ENCODE results near the gene SPACA1.

Gene SPACA1

GRCh38 chr6:88074791-88075190 lies 27.1 kb downstream of the SPACA1 start:
- DNase-seq (ENCODE audit: low read depth) = no peak
- TF ChIP-seq, protein P1, sequence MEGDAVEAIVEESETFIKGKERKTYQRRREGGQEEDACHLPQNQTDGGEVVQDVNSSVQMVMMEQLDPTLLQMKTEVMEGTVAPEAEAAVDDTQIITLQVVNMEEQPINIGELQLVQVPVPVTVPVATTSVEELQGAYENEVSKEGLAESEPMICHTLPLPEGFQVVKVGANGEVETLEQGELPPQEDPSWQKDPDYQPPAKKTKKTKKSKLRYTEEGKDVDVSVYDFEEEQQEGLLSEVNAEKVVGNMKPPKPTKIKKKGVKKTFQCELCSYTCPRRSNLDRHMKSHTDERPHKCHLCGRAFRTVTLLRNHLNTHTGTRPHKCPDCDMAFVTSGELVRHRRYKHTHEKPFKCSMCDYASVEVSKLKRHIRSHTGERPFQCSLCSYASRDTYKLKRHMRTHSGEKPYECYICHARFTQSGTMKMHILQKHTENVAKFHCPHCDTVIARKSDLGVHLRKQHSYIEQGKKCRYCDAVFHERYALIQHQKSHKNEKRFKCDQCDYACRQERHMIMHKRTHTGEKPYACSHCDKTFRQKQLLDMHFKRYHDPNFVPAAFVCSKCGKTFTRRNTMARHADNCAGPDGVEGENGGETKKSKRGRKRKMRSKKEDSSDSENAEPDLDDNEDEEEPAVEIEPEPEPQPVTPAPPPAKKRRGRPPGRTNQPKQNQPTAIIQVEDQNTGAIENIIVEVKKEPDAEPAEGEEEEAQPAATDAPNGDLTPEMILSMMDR (IDR thresholded peaks at IDR 0.05; ENCODE audit: low read depth, low read length, missing control alignments) = no peak
- no peak overlapping the region for H3K4me3 ChIP-seq (ENCODE audit: low read depth, low read length)
- in situ Hi-C loops (cut with HindIII; ENCODE audit: low sequenced_read_pairs) = no loop called here

GRCh38 chr6:88077305-88077704 lies 29.7 kb downstream of the SPACA1 start:
- no peak overlapping the region for H3K4me3 ChIP-seq (ENCODE audit: low read depth, low read length)
- in situ Hi-C loops (cut with HindIII; ENCODE audit: low sequenced_read_pairs) = no loop called here
- TF ChIP-seq, protein P1 (IDR thresholded peaks at IDR 0.05; ENCODE audit: low read depth, low read length, missing control alignments) = no peak
- DNase-seq (ENCODE audit: low read depth) = no peak

DNA sequence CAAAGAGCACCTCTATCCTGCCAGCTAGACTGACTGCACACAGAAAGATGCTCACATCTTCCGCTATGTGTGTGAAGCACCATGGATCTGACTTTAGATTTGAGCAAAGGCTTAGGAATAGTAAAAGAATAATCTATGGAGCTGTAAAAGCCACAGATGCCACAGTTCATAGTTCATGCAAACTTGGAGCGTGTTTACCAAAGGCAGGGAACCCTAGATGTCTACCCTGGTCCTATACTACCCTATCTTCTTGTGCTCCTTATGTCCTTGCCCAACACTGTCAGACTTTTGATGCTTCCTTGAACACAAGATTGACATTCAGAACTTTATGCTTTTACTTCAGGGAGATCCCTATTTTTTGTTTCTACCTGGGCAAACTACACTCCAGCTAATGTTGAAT lies 39.2 kb downstream of the SPACA1 start:
- no peak for DNase-seq (ENCODE audit: low read depth)
- TF ChIP-seq, protein P1 (IDR thresholded peaks at IDR 0.05; ENCODE audit: low read depth, low read length, missing control alignments) = no peak
- H3K4me3 ChIP-seq (ENCODE audit: low read depth, low read length) = no peak overlapping the region
- in situ Hi-C loops (cut with HindIII; ENCODE audit: low sequenced_read_pairs) = no loop called here

DNA sequence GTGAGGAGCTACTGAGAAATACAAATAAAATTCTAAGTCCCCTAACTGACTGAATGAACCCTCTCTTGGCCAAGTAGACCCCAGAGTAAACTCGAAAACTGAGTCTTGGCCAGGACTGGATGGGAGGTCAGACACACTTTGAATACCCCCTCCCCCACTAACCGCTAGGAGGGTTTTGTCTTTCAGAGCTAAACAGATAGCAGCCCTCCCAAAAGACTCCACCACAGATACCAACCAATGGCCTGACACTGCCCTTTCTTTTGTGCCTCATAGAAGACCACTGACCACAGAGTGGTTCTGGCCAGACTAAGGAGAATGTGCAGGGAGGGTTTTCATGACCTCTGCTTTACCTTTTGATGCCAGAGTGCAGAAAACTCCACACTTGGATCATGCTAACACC lies 42.1 kb downstream of the SPACA1 start:
- DNase-seq (ENCODE audit: low read depth) = no peak
- no peak overlapping the region for H3K4me3 ChIP-seq (ENCODE audit: low read depth, low read length)
- in situ Hi-C loops (cut with HindIII; ENCODE audit: low sequenced_read_pairs) = no loop called here
- TF ChIP-seq, protein P1 (IDR thresholded peaks at IDR 0.05; ENCODE audit: low read depth, low read length, missing control alignments) = no peak

- in situ Hi-C loops (cut with HindIII; ENCODE audit: low sequenced_read_pairs) = no loop called here
- TF ChIP-seq, protein P1 (IDR thresholded peaks at IDR 0.05; ENCODE audit: low read depth, low read length, missing control alignments) = no peak
- no peak overlapping the region for H3K4me3 ChIP-seq (ENCODE audit: low read depth, low read length)
- no peak for DNase-seq (ENCODE audit: low read depth)
Observed at GRCh38 chr6:88105741-88106340, 58.2 kb downstream of the SPACA1 start.

- no peak for DNase-seq (ENCODE audit: low read depth)
- in situ Hi-C loops (cut with HindIII; ENCODE audit: low sequenced_read_pairs) = no loop called here
- TF ChIP-seq, protein P1 (IDR thresholded peaks at IDR 0.05; ENCODE audit: low read depth, low read length, missing control alignments) = no peak
- H3K4me3 ChIP-seq (ENCODE audit: low read depth, low read length) = no peak overlapping the region
Observed at GRCh38 chr6:88107241-88107640, 59.6 kb downstream of the SPACA1 start.
